HEK293 (cell line): ENCODE data around the gene FBLN5.

Experiments
- CTCF ChIA-PET: fragments of 350-600 bp; formaldehyde crosslinking; extraction: SDS; loops from one replicate; lab custom pipeline; 2021; ENCODE audit warnings: antibody characterized with exemption; lab: Yijun Ruan, JAX
- POLR2A ChIA-PET: fragments of 300-600 bp; formaldehyde crosslinking; extraction: SDS; loops from one replicate; lab custom pipeline; 2020; ENCODE audit warnings: antibody characterized with exemption, inconsistent platforms; lab: Yijun Ruan, JAX
- H3K27ac ChIP-seq: fragments of 200-500 bp; sonication (Bioruptor generic); 2 replicates; pipeline ENCODE4 v1.5.1; 2014; ENCODE audit warnings: low read depth, low read length, control low read depth, inconsistent platforms; ENCODE audit errors: extremely low read depth
- H3K36me3 ChIP-seq, 2 experiments: fragments of 200-500 bp in 1 of 2; sonication (Bioruptor generic) in 1 of 2; 1 replicate in 1 of 2; 2 replicates in 1 of 2; pipeline ENCODE4 v1.5.1; 2014 to 2017; ENCODE audit warnings: inconsistent platforms in 2 of 2, low read length in 2 of 2; ENCODE audit not compliant: control insufficient read depth in 2 of 2, insufficient read depth in 1 of 2
- H3K4me1 ChIP-seq: fragments of 200-500 bp; sonication (Bioruptor generic); 2 replicates; pipeline ENCODE4 v1.5.1; 2014; ENCODE audit warnings: mild to moderate bottlenecking, low read length, inconsistent platforms; ENCODE audit not compliant: control insufficient read depth, insufficient read depth
- H3K4me3 ChIP-seq: 2 replicates; pipeline ENCODE4 v1.5.1; 2011; ENCODE audit warnings: low read depth, mild to moderate bottlenecking, control low read depth, low read length, moderate library complexity
- H3K9me3 ChIP-seq: fragments of 200-500 bp; sonication (Bioruptor generic); 2 replicates; pipeline ENCODE4 v1.5.1; 2014; ENCODE audit warnings: low read depth, low read length, inconsistent platforms; ENCODE audit not compliant: control insufficient read depth, insufficient read depth
- GLIS1 ChIP-seq: fragments of 450-650 bp; formaldehyde crosslinking; IDR thresholded peaks from 2 replicates; pipeline ENCODE4 v1.5.1; 2016; ENCODE audit warnings: missing biosample characterization, missing genetic modification characterization
- ZFHX2 ChIP-seq: fragments of 450-650 bp; formaldehyde crosslinking; conservative IDR thresholded peaks from 2 replicates; pipeline ENCODE4 v1.5.1; 2016; ENCODE audit warnings: missing biosample characterization, missing genetic modification characterization
- ZFP37 ChIP-seq: fragments of 450-650 bp; formaldehyde crosslinking; IDR thresholded peaks from 2 replicates; pipeline ENCODE4 v1.5.1; 2016; ENCODE audit warnings: missing biosample characterization, missing genetic modification characterization
- ZNF112 ChIP-seq: fragments of 450-650 bp; formaldehyde crosslinking; IDR thresholded peaks from 2 replicates; pipeline ENCODE4 v1.5.0; 2017; ENCODE audit warnings: missing biosample characterization, missing genetic modification characterization
- ZNF2 ChIP-seq: fragments of 450-650 bp; formaldehyde crosslinking; IDR thresholded peaks from 2 replicates; pipeline ENCODE4 v1.5.1; 2016; ENCODE audit warnings: missing biosample characterization, missing genetic modification characterization
- ZNF221 ChIP-seq: fragments of 450-650 bp; formaldehyde crosslinking; IDR thresholded peaks from 2 replicates; pipeline ENCODE4 v1.5.1; 2017; ENCODE audit warnings: missing biosample characterization, missing genetic modification characterization, borderline replicate concordance
- ZNF335 ChIP-seq: fragments of 450-650 bp; formaldehyde crosslinking; conservative IDR thresholded peaks from 2 replicates; pipeline ENCODE4 v1.5.1; 2016; ENCODE audit warnings: missing biosample characterization, missing genetic modification characterization
- ZNF350 ChIP-seq: fragments of 450-650 bp; formaldehyde crosslinking; IDR thresholded peaks from 2 replicates; pipeline ENCODE4 v1.5.0; 2017; ENCODE audit warnings: missing biosample characterization, mild to moderate bottlenecking, missing genetic modification characterization
- ZNF394 ChIP-seq: fragments of 450-650 bp; formaldehyde crosslinking; IDR thresholded peaks from 2 replicates; pipeline ENCODE4 v1.5.1; 2016; ENCODE audit warnings: missing biosample characterization, missing genetic modification characterization, mild to moderate bottlenecking, moderate library complexity, borderline replicate concordance
- ZNF48 ChIP-seq: fragments of 450-650 bp; formaldehyde crosslinking; IDR thresholded peaks from 2 replicates; pipeline ENCODE4 v1.5.1; 2016; ENCODE audit warnings: missing biosample characterization, missing genetic modification characterization
- ZNF514 ChIP-seq: fragments of 450-650 bp; formaldehyde crosslinking; IDR thresholded peaks from 2 replicates; pipeline ENCODE4 v1.5.1; 2016; ENCODE audit warnings: missing biosample characterization, missing genetic modification characterization
- ZNF670 ChIP-seq: fragments of 450-650 bp; formaldehyde crosslinking; IDR thresholded peaks from 2 replicates; pipeline ENCODE4 v1.5.1; 2016; ENCODE audit warnings: missing biosample characterization, missing genetic modification characterization, low read depth
- ZNF843 ChIP-seq: fragments of 450-650 bp; formaldehyde crosslinking; IDR thresholded peaks from 2 replicates; pipeline ENCODE4 v1.5.1; 2016; ENCODE audit warnings: missing biosample characterization, missing genetic modification characterization
- ZSCAN23 ChIP-seq: fragments of 450-650 bp; formaldehyde crosslinking; IDR thresholded peaks from 2 replicates; pipeline ENCODE4 v1.5.1; 2016; ENCODE audit warnings: missing biosample characterization, missing genetic modification characterization
- TF ChIP-seq, protein P1 (sequence below): fragments of 450-650 bp; formaldehyde crosslinking; conservative IDR thresholded peaks from 2 replicates; pipeline ENCODE4 v1.5.1; 2016; ENCODE audit warnings: low read depth, missing biosample characterization, missing genetic modification characterization
- TF ChIP-seq, protein P2 (sequence below): fragments of 450-650 bp; formaldehyde crosslinking; IDR thresholded peaks from 2 replicates; pipeline ENCODE4 v1.5.1; 2017; ENCODE audit warnings: missing biosample characterization, missing genetic modification characterization
- TF ChIP-seq, protein P3 (sequence below): fragments of 450-650 bp; formaldehyde crosslinking; IDR thresholded peaks from 2 replicates; pipeline ENCODE4 v1.5.1; 2017; ENCODE audit warnings: missing biosample characterization, mild to moderate bottlenecking, missing genetic modification characterization, moderate library complexity

The FBLN5 gene

DNA sequence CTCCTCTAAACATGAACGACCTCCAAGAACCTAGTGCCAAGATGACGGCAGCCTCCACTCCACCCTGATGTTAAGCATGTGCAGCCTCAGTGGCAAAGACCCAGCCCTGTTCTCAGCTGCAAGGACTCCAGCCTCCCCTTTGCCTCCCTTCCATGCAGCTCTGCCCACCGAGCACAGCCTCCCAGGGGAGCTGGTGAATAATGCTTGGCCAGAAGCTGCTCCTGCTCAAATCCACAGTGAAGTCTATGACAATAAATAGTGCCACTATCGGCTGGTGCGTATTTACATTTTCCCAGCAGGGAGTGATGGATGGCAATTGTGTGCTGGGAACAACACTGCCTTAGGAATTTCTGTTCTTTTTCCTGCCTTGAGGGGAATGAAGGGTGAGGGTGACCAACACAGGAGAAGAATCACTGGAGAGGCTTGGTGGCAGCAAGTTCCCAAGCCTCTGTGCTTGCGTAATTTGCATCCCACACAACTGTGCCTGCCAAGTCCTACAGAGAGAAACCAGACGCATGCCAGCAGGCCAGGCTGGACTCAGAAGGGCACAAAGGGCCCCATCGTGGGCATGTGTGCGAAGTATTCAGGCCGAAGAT, 50.3 kb downstream of the FBLN5 start (continued):
- TF ChIP-seq ZNF843 (tag by site-specific recombination) (no peak), ZNF112 (tag by site-specific recombination) (no peak), ZFHX2 (peak; percentile 46)

GRCh38 chr14:91896419-91896818, 51.1 kb downstream of the FBLN5 start:
- Histone ChIP-seq H3K4me3 (no peak overlapping the region), H3K9me3 (no peaks in the 10 kb centered on the region), H3K36me3 (no peaks in the 10 kb centered on the region), H3K4me1 (no peaks in the 10 kb centered on the region; the same call in 1 of the 2 replicates), H3K27ac (no peak overlapping the region)
- POLR2A ChIA-PET: no interaction called here
- CTCF ChIA-PET: interaction anchor here (0.6 to 1.3 kb wide), 4 partner anchors 9 to 321 kb away, joined by 3 to 4 read pairs (median 4); no protein-coding TSS in a partner anchor
- TF ChIP-seq ZNF394 (tag by site-specific recombination) (no peak), GLIS1 (tag by site-specific recombination) (no peak), ZNF48 (tag by site-specific recombination) (no peak), ZSCAN23 (no peak), ZNF2 (tag by site-specific recombination) (no peak), ZNF350 (no peak), ZNF335 (tag by site-specific recombination) (no peak), ZFP37 (tag by site-specific recombination) (no peak), ZNF514 (tag by site-specific recombination) (no peak), ZNF221 (tag by site-specific recombination) (no peak), ZNF670 (tag by site-specific recombination) (no peak)
- TF ChIP-seq, protein P1, sequence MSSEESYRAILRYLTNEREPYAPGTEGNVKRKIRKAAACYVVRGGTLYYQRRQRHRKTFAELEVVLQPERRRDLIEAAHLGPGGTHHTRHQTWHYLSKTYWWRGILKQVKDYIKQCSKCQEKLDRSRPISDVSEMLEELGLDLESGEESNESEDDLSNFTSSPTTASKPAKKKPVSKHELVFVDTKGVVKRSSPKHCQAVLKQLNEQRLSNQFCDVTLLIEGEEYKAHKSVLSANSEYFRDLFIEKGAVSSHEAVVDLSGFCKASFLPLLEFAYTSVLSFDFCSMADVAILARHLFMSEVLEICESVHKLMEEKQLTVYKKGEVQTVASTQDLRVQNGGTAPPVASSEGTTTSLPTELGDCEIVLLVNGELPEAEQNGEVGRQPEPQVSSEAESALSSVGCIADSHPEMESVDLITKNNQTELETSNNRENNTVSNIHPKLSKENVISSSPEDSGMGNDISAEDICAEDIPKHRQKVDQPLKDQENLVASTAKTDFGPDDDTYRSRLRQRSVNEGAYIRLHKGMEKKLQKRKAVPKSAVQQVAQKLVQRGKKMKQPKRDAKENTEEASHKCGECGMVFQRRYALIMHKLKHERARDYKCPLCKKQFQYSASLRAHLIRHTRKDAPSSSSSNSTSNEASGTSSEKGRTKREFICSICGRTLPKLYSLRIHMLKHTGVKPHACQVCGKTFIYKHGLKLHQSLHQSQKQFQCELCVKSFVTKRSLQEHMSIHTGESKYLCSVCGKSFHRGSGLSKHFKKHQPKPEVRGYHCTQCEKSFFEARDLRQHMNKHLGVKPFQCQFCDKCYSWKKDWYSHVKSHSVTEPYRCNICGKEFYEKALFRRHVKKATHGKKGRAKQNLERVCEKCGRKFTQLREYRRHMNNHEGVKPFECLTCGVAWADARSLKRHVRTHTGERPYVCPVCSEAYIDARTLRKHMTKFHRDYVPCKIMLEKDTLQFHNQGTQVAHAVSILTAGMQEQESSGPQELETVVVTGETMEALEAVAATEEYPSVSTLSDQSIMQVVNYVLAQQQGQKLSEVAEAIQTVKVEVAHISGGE (tag by site-specific recombination): no peak
- TF ChIP-seq, protein P2, sequence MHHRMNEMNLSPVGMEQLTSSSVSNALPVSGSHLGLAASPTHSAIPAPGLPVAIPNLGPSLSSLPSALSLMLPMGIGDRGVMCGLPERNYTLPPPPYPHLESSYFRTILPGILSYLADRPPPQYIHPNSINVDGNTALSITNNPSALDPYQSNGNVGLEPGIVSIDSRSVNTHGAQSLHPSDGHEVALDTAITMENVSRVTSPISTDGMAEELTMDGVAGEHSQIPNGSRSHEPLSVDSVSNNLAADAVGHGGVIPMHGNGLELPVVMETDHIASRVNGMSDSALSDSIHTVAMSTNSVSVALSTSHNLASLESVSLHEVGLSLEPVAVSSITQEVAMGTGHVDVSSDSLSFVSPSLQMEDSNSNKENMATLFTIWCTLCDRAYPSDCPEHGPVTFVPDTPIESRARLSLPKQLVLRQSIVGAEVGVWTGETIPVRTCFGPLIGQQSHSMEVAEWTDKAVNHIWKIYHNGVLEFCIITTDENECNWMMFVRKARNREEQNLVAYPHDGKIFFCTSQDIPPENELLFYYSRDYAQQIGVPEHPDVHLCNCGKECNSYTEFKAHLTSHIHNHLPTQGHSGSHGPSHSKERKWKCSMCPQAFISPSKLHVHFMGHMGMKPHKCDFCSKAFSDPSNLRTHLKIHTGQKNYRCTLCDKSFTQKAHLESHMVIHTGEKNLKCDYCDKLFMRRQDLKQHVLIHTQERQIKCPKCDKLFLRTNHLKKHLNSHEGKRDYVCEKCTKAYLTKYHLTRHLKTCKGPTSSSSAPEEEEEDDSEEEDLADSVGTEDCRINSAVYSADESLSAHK: no peak
- TF ChIP-seq, protein P3, sequence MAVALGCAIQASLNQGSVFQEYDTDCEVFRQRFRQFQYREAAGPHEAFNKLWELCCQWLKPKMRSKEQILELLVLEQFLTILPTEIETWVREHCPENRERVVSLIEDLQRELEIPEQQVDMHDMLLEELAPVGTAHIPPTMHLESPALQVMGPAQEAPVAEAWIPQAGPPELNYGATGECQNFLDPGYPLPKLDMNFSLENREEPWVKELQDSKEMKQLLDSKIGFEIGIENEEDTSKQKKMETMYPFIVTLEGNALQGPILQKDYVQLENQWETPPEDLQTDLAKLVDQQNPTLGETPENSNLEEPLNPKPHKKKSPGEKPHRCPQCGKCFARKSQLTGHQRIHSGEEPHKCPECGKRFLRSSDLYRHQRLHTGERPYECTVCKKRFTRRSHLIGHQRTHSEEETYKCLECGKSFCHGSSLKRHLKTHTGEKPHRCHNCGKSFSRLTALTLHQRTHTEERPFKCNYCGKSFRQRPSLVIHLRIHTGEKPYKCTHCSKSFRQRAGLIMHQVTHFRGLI (tag by site-specific recombination): no peak
